Hippocampal formation (tissue), 2 donors: Measurements from ENCODE around the gene MAP2K5.

Experiments
- DNase-seq, 2 donors: peaks; one replicate each; lab custom pipeline; 2025; lab: John Stamatoyannopoulos, UW

MAP2K5 gene

DNA sequence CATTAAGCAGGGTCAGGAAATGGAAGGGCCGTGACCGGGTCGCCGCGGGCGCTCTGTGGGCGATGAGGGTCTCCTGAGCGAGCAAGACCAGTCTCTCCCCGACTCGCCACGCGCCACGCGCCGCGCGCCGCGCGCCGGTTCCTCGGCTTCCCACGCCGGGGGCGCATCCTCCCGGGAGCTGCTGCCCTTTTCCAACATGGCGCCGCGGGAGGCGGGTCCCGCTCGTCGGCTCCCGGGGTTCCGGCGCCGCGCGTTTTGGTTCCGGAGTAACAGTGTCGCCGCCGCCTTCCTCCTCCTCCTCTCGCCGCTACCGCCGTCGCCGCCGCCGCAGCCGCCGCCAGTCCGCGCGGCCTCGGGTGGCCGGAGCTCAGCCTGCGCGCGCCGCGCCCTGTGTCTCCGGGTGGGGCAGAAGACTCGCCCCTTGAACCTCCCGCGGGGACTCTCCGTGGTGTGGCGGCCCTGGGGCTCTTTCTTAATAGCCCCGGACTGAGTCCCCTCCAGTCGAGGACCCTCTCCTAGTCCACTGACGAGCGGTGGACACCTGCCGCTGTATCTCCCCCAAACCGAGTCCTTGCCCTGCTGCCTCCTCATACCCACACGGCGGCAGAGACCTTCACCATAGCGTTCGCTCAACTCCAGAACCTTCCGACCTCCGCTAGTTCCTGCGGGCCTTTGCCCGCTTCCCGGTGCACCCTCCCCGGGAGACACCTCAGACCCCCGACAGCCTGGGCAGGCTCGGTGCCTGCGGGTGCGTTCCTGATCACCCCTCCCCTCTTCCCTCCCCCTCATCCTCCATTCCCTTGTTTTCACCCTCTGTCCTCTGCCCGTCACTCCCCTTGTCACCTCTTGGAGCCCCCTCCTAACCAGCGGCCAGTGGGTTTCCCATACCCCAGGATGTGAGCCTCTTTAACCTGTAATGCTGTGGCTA lies at the start of gene MAP2K5:
Gene MAP2K5, plus strand, starts transcription at position 284 of the 928 bp plus-strand sequence. Its CDS starts 633 bp downstream, at position 917.
- peak; percentile 78 to 80 for DNase-seq

DNA sequence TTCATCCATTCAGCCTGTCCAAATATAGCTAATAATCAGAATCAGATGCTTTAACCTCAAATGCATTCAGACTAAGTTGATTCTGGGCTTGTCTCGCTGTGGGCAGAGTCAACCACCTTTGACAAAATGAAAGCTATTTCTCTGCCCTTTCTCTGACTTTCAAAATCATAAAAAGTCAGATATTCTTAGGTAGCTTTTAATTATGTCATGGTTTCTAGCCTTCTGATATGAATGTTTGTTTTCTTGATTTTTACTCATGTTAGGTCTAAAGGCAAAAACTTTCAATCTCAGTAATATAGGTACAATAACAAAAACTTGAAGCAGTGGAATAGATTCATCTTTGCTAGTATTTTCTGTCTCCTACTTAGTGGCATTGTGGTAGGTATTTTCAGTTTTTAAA lies 46.9 kb upstream of the MAP2K5 start:
- no peak for DNase-seq

DNA sequence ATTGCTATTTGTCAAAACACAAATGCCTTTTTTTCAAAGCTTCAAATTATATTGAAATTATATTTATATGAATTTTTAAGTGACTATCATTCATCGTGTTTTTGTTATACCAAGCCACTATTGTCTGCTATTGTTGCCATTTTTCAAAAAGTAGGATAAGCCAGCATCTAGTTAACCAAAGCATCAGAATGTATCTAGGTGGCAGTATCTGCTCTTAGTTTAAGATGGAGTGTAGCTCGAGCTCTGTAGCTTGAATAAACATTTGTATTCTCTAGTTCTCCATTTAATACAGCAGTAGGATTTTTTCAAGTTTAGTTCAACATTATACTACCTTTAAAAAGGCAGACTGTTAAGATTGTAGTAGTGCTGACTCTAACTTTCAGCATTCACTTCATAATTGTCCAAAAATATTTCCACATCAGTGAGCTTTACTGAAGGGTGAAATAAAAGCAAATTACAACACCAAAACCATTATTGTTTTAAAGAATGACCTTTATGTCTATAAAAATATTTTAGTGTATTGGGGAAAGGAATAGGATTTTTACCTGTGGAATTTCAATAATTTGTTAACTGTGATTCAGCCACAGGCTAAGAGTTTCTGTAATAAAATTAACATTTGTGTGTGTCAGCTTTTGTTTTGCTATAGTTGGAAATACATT lies 41.2 kb upstream of the MAP2K5 start:
- DNase-seq: peak in 1 of 2 donors; percentile 84

- no peak for DNase-seq
Measured at GRCh38 chr15:67501836-67502461, 40.6 kb upstream of the MAP2K5 start.

GRCh38 chr15:67504056-67504455 lies 38.4 kb upstream of the MAP2K5 start:
- DNase-seq: no peak

- no peak for DNase-seq
Measured at GRCh38 chr15:67504796-67505195, 37.7 kb upstream of the MAP2K5 start.

DNA sequence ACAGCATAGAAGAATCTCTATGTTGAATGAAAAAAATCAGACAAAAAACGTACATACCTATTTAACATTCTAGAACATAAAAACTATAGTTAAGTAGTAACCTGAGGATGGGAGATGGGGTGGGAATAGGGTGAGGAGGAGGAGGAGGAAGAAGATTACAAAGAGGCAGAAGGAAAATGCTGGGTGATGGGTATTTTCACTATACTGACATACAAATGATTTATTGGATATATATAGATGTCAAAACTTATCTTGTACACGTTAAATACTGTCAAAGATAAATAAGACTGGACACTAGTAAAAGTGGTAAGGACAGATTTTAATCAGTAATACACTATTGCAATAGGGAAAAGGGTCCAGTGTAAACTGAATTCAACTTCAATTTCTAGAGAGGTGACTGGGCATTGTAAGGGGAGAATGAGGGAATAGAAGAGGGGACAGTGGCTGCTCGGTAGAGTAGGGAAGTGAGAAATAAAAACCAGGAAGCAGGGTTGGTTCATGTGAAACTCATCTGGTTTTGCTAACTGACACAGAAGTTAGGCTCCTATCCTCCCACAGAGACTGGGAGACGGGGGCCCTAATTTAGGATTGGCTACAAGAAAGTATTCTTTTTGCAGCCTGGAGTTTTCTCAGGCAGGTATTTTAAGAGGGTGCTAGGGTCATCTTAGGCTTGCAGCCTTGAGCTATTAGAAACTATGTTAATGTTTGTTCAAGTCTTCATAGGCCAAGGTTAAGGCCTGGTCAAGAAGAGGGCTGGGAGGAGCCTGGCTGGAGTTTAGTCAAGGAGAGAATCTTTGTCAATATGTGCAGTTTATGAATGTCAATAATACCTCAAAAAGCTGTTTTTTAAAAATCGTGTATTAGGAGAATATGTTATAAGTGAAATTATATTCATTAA lies 36.6 kb upstream of the MAP2K5 start:
- DNase-seq: no peak

GRCh38 chr15:67506775-67507747 lies 35.4 kb upstream of the MAP2K5 start:
- no peak for DNase-seq

DNA sequence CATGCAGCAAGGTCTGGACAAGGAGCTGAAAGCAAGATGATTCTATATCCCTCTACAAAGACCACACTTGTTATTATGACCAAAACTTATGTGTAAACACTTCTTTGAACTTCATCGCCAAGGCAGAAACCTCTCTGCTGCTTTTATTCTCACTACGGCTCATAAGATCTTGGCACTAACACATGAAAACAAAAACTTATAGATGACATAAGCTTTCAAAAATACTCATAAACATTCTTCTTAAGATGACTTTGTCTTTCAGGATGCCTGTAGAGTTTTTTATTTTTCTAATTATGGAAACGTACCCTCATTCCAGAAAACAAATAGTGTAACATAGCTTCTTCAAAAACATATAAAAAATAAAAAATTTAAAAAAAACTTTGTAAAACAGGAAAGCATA lies 34.1 kb upstream of the MAP2K5 start:
- DNase-seq: no peak

- DNase-seq: no peak
Measured at GRCh38 chr15:67509918-67510317, 32.6 kb upstream of the MAP2K5 start.

- DNase-seq: no peak
Measured at GRCh38 chr15:67510597-67511190, 31.8 kb upstream of the MAP2K5 start.

GRCh38 chr15:67511606-67512005 lies 30.9 kb upstream of the MAP2K5 start:
- DNase-seq: no peak

DNA sequence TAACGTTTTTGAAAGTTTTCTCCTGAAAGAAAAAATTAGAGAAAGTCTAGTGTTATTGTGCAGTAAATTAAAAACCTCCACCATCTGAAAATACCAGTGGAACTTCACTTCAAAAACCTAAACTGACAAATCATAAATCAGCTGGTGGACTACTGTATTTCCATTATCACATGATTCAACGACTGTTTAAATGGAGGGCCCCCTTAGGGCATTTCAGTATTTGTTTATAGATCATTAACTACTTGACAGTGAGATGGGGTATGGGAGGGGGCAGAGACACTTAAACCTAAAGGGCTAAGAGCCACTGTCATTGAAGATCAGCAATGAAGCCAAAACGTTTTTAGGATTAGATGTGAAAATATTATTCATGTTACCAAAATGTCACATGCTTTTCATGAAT lies 30.4 kb upstream of the MAP2K5 start:
- no peak for DNase-seq

GRCh38 chr15:67512933-67513714 lies 29.4 kb upstream of the MAP2K5 start:
- no peak for DNase-seq

DNA sequence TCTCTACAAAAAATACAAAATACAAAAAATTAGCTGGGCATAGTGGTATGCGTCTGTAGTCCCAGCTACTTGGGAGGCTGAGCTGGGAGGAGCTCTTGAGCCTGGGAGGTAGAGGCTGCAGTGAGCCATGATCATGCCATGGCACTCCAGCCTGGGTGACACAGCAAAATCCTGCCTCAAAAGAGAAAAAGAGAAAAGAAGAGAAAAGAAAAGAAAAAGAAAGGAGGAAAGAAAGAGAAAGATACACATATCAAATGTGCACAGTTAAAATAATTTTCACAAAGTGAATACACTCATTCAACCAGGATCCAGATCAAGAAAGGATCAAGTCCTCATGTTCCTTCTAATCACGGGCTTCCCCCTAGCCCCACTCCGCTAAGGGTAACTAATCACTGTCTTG lies 27.4 kb upstream of the MAP2K5 start:
- DNase-seq: no peak

DNA sequence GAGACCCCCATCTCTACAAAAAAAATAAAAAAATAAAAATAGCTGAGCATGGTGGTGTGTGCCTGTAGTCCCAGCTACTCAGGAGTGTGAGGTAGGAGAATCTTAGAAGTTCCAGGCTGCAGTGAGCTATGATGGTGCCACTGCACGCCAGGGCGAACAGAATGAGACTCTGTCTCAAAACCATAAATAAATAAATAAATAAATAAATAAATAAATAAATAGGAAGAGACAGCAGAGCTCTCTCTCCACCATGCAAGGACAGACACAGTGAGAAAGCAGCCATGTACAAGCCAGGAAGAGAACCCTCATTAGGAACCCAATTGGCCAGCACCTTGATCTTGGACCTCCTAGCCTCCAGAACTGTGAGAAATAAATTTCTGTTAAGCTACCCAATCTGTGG lies 26.9 kb upstream of the MAP2K5 start:
- DNase-seq: no peak

- DNase-seq: peak in 1 of 2 donors; percentile 21
Measured at GRCh38 chr15:67520321-67521028, 22.0 kb upstream of the MAP2K5 start.

DNA sequence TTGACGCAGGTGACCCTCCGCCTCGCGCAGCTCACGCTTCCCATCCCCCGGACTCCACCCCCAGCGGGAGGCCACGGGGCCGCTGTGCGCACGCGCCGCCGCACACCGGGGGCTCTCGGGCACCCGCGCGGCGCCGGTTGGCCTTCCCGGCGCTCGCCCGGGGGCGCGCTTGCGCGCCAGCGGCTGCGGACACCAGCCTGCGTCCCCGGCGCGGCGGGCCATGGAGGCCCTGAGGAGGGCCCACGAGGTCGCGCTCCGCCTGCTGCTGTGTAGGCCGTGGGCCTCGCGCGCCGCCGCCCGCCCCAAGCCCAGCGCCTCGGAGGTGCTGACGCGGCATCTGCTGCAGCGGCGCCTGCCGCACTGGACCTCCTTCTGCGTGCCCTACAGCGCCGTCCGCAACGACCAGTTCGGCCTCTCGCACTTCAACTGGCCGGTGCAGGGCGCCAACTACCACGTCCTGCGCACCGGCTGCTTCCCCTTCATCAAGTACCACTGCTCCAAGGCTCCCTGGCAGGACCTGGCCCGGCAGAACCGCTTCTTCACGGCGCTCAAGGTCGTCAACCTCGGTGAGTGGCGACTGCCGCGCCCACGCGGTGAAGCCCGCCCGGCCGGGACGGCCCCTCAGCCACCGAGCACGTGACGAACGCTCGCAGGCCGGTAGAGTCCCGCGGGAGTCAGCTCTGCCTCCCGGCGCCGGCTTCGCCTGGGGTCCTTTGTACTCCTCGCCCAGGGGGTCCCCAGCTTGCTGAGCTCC lies 21.3 kb upstream of the MAP2K5 start, which contains the start of gene C15orf61:
Gene C15orf61, plus strand, starts transcription at position 103 of the 754 bp plus-strand sequence. Its CDS starts 118 bp downstream, at position 221.
- peak; percentile 69 to 84 for DNase-seq
